ENCODE measurements around the gene INHBB.

DNA sequence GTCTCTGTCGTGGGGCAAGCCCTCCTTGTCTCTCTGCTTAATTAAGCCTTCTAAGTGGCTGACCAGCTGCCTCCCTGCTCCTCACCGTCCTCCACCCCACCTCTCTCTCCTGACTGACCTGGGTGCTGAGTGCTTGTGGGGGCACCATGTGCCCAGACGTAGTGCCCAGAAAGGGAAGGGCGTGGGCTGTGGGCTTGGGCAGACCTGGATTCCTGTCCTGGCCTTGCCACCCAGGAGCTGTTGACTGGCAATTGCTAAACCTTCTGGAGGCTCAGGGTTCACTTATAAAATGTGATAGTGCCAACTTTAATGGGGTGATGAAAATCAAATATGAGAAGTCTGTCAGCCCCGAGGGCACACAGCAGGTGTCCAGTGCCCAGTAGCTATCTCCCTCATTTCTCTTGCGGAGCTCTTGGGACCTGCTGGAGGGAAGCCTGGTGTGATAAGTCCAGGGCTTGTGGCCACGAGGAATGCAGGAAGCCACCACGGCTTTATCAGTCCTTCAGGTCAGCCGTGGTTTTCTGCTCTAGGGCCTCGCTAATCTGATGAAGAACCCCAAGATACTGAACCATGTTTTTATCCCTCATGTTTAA is 22.0 kb upstream of the INHBB start:
- TF ChIP-seq, protein P1, sequence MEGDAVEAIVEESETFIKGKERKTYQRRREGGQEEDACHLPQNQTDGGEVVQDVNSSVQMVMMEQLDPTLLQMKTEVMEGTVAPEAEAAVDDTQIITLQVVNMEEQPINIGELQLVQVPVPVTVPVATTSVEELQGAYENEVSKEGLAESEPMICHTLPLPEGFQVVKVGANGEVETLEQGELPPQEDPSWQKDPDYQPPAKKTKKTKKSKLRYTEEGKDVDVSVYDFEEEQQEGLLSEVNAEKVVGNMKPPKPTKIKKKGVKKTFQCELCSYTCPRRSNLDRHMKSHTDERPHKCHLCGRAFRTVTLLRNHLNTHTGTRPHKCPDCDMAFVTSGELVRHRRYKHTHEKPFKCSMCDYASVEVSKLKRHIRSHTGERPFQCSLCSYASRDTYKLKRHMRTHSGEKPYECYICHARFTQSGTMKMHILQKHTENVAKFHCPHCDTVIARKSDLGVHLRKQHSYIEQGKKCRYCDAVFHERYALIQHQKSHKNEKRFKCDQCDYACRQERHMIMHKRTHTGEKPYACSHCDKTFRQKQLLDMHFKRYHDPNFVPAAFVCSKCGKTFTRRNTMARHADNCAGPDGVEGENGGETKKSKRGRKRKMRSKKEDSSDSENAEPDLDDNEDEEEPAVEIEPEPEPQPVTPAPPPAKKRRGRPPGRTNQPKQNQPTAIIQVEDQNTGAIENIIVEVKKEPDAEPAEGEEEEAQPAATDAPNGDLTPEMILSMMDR (IDR thresholded peaks at IDR 0.05), result no peak
- no peak for TF ChIP-seq POLR2A (IDR thresholded peaks at IDR 0.05)
- TF ChIP-seq POLR2AphosphoS5 (IDR thresholded peaks at IDR 0.05), result no peak
- TF ChIP-seq EP300 (IDR thresholded peaks at IDR 0.05), result no peak

Measured in stomach (tissue), 4 donors.